Measurements from ENCODE around the gene TRPV4. TPM values are rescaled to one million over a fixed set of nuclear protein-coding genes. Genes with fewer than 3 reads are reported as not detected.

Gene TRPV4
- total RNA-seq, result 0.35 TPM
- long read RNA-seq, result 0 reads

- peak; percentile 45 for DNase-seq
- peak; percentile 74 for ATAC-seq (ENCODE audit: poor library complexity)
- intact Hi-C loops (cut with DNase I), result no loop called here
These were observed at the start of gene TRPV4 for GRCh38 chr12:109833307-109834189. Gene TRPV4, minus strand, starts transcription at chr12:109833398. Its CDS starts 18,602 bp downstream, at chr12:109814796.

DNA sequence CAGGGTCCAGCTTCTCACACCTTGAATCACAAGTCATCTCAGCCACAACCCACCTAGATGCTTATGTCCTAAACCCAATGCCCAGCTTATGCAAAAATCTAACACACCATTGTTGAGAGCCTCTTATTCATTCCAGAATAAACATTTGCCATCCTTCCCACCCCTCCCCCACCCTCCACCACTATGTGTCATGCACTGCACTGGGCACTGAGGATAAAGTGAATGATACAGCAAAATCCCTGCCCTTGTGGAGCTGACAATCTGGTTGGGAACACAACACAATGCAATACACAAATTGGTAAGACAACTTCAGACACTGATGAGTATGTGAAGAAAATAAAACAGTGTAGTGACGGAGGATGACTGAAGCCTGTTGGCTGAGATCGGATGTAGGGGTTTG is 48.6 kb upstream of the TRPV4 start:
- ATAC-seq (ENCODE audit: poor library complexity) (no peak), DNase-seq (no peak)
- intact Hi-C loops (cut with DNase I), result loop anchor here (2.0 kb wide), 1 partner anchor 77 kb away; no protein-coding TSS in a partner anchor

- no peak for ATAC-seq (ENCODE audit: poor library complexity)
- no peak for DNase-seq
- intact Hi-C loops (cut with DNase I), result loop anchor here (2.0 kb wide), 1 partner anchor 76 kb away; no protein-coding TSS in a partner anchor
These were observed 47.7 kb upstream of the TRPV4 start for GRCh38 chr12:109880938-109881337.

GRCh38 chr12:109880043-109880931 is 47.1 kb upstream of the TRPV4 start, which contains the start of gene GLTP:
Gene GLTP, minus strand, starts transcription at chr12:109880541. Its CDS starts 167 bp downstream, at chr12:109880374.
- intact Hi-C loops (cut with DNase I), result loop anchor here (2.0 kb wide), 1 partner anchor 75 kb away; no protein-coding TSS in a partner anchor
- DNase-seq (peak; percentile 92), ATAC-seq (ENCODE audit: poor library complexity) (peak; percentile 100)

- ATAC-seq (ENCODE audit: poor library complexity) (no peak), DNase-seq (no peak)
- intact Hi-C loops (cut with DNase I), result loop anchor here (2.0 kb wide), 1 partner anchor 75 kb away; no protein-coding TSS in a partner anchor
These were observed 46.3 kb upstream of the TRPV4 start for GRCh38 chr12:109879351-109880042.

DNA sequence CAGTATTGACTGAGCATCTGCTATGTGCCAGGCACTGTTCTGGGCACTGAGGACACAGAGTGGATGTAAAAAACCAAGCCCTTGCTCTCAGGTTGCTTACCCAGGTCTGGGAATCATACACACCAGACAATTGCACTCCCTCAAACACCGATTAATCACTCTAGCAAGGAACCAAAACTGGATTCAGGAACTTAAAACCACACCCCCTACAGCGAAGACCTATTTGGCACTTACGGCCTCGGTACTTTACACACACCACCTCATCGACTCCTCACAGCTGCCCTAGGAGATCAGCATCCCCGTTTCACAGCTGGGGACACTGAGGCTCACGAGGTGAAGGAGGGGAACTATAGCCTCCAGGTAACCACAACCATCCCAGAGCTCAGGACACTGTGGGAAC is 45.6 kb upstream of the TRPV4 start:
- no peak for DNase-seq
- intact Hi-C loops (cut with DNase I), result no loop called here
- ATAC-seq (ENCODE audit: poor library complexity), result no peak

GRCh38 chr12:109878247-109878625 is 45.0 kb upstream of the TRPV4 start:
- intact Hi-C loops (cut with DNase I), result no loop called here
- no peak for DNase-seq
- ATAC-seq (ENCODE audit: poor library complexity), result no peak

- no peak for DNase-seq
- intact Hi-C loops (cut with DNase I), result no loop called here
These were observed 44.5 kb upstream of the TRPV4 start for GRCh38 chr12:109877504-109878246.

DNA sequence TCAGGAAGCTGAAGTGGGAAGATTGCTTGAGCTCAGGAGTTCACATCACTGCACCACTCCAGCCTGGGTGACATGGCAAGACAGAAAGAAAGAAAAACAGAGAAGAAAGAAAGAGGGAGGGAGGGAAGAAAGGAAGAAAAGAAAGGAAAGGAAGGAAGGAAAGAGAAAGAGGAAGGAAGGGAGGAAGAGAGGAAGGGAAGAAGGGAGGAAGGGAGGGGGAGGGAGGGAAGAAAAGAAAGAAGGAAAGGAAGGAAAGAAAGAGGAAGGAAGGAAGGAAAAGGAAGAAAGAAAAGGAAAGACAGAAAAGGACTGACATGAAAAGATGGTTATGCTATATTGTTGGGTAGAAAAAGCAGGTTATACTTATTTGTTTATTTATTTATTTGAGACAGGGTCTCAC is 43.2 kb upstream of the TRPV4 start:
- intact Hi-C loops (cut with DNase I), result no loop called here
- DNase-seq (no peak), ATAC-seq (ENCODE audit: poor library complexity) (no peak)

More at GRCh38 chr12:109877504-109878246, 44.5 kb upstream of the TRPV4 start:
- ATAC-seq (ENCODE audit: poor library complexity), result no peak

DNA sequence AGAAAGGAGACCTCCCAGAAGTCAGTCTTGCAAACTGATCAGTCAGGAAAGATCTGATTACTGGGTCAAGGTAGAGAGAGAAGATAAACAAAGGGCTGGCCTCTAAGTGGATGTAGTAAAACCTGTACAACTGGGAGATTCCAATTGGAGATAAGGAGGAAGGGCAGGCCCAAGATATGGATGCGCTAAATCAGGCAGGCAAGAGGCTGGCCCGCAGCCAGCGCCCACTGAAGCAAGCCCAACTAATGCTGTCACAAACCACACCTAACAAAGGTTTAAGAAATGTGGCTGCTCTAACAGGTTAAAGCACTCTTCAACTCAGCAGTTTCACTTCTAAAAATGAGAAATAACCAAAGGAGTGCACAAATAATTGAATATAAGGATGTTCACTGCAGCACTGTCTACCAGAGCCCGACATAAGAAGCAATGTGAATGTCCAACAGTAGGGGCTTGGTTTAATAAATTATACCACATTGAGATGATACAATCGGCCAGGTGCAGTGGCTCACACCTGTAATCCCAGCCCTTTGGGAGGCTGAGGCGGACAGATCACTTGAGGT is 42.5 kb upstream of the TRPV4 start:
- ATAC-seq (ENCODE audit: poor library complexity), result no peak
- DNase-seq, result no peak
- intact Hi-C loops (cut with DNase I), result no loop called here

DNA sequence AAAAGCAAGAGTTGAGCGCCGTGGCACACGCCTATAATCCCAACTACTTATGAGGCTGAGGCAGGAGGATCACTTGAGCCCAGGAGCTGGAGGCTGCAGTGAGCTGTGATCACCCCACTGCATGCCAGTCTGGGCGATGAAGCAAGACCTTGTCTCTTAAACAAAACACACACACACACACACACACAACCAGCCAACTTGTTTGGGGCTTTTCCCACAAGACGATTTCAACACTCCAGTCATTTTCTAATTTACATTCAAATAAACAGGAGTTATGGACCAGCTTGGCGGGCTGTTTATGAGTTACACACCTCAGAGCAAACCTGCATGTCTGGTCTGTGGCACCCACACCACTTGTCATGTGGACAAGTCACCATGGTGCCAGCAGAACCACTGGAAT is 40.5 kb upstream of the TRPV4 start:
- intact Hi-C loops (cut with DNase I), result no loop called here
- ATAC-seq (ENCODE audit: poor library complexity) (no peak), DNase-seq (no peak)

GRCh38 chr12:109871668-109872314 is 38.6 kb upstream of the TRPV4 start:
- ATAC-seq (ENCODE audit: poor library complexity) (no peak), DNase-seq (no peak)
- intact Hi-C loops (cut with DNase I), result no loop called here

GRCh38 chr12:109870648-109871047 is 37.5 kb upstream of the TRPV4 start:
- intact Hi-C loops (cut with DNase I), result no loop called here
- ATAC-seq (ENCODE audit: poor library complexity), result no peak
- DNase-seq, result no peak

- ATAC-seq (ENCODE audit: poor library complexity) (no peak), DNase-seq (no peak)
- intact Hi-C loops (cut with DNase I), result no loop called here
These were observed 35.2 kb upstream of the TRPV4 start for GRCh38 chr12:109868182-109869051.

DNA sequence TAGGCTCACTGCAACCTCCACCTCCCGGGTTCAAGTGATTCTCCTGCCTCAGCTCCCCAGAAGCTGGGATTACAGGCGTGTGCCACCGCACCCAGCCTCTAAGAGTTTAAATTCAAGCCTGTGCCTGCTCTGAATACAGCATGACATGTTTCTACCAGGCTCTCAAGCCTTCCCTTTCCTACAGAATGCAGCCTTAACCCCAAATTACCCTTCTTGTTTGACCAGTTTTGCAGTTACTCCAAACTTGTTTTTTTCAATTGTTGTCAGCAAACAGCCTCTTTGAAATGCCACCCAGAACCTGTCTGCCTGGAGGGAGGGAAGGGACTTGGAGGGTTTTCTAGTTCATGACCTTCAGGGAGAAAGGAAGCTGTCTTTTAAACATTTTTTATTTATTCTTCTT is 31.7 kb upstream of the TRPV4 start:
- ATAC-seq (ENCODE audit: poor library complexity) (no peak), DNase-seq (no peak)
- intact Hi-C loops (cut with DNase I), result no loop called here

Measured in Right ventricle myocardium superior (tissue), 1 donor.